ENCODE results near the gene SUPT16H.

DNA sequence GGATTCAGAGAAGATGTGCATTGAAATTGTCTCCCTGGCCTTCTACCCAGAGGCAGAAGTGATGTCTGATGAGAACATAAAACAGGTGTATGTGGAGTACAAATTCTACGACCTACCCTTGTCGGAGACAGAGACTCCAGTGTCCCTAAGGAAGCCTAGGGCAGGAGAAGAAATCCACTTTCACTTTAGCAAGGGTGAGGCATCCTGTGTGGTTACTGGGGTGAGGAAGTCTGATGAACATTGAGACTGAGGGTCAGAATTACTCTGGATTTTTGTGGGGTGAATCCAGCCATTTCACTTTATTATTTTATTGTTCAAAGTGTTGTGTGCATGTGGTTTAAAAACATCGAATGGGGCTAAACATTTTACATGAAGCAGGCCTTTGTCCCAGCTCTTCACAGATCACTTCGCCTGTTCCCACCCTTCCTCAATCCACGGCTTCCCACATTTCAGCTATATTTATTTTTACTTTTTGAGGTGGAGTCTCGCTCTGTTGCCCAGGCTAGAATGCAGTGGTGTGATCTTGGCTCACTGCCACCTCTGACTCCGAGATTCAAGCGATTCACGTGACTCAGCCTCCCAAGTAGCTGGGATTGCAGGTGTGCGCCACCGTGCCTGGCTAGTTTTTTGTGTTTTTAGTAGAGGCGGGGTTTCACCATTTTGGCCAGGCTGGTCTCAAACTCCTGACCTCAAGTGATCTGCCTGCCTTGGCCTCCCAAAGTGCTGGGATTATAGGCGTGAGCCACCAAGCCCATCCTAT lies 40.6 kb downstream of the SUPT16H start:
- TF ChIP-seq, protein P1, sequence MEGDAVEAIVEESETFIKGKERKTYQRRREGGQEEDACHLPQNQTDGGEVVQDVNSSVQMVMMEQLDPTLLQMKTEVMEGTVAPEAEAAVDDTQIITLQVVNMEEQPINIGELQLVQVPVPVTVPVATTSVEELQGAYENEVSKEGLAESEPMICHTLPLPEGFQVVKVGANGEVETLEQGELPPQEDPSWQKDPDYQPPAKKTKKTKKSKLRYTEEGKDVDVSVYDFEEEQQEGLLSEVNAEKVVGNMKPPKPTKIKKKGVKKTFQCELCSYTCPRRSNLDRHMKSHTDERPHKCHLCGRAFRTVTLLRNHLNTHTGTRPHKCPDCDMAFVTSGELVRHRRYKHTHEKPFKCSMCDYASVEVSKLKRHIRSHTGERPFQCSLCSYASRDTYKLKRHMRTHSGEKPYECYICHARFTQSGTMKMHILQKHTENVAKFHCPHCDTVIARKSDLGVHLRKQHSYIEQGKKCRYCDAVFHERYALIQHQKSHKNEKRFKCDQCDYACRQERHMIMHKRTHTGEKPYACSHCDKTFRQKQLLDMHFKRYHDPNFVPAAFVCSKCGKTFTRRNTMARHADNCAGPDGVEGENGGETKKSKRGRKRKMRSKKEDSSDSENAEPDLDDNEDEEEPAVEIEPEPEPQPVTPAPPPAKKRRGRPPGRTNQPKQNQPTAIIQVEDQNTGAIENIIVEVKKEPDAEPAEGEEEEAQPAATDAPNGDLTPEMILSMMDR (tag by site-specific recombination; IDR thresholded peaks at IDR 0.05): no peak
- TF ChIP-seq ZNF830 (tag by site-specific recombination; IDR thresholded peaks at IDR 0.05; ENCODE audit: low read depth) (no peak), ZNF510 (tag by site-specific recombination; IDR thresholded peaks at IDR 0.05; ENCODE audit: insufficient replicate concordance) (no peak), HOXA7 (CRISPR knock-in tag; IDR thresholded peaks at IDR 0.05; ENCODE audit: borderline replicate concordance) (no peak), KLF8 (tag by site-specific recombination; IDR thresholded peaks at IDR 0.05) (no peak), ZNF239 (tag by site-specific recombination; IDR thresholded peaks at IDR 0.05) (no peak), ZNF549 (tag by site-specific recombination; IDR thresholded peaks at IDR 0.05) (no peak), ZNF23 (tag by site-specific recombination; IDR thresholded peaks at IDR 0.05; ENCODE audit: borderline replicate concordance) (no peak)
- TF ChIP-seq, protein P2, sequence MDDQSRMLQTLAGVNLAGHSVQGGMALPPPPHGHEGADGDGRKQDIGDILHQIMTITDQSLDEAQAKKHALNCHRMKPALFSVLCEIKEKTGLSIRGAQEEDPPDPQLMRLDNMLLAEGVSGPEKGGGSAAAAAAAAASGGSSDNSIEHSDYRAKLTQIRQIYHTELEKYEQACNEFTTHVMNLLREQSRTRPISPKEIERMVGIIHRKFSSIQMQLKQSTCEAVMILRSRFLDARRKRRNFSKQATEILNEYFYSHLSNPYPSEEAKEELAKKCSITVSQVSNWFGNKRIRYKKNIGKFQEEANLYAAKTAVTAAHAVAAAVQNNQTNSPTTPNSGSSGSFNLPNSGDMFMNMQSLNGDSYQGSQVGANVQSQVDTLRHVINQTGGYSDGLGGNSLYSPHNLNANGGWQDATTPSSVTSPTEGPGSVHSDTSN (CRISPR knock-in tag; IDR thresholded peaks at IDR 0.05): no peak
- TF ChIP-seq, protein P3, sequence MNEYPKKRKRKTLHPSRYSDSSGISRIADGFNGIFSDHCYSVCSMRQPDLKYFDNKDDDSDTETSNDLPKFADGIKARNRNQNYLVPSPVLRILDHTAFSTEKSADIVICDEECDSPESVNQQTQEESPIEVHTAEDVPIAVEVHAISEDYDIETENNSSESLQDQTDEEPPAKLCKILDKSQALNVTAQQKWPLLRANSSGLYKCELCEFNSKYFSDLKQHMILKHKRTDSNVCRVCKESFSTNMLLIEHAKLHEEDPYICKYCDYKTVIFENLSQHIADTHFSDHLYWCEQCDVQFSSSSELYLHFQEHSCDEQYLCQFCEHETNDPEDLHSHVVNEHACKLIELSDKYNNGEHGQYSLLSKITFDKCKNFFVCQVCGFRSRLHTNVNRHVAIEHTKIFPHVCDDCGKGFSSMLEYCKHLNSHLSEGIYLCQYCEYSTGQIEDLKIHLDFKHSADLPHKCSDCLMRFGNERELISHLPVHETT (tag by site-specific recombination; IDR thresholded peaks at IDR 0.05): no peak
